K562 (cell line): Measurements from ENCODE around the gene CTRB2. TPM values are rescaled to one million over a fixed set of nuclear protein-coding genes. Genes with fewer than 3 reads are reported as not detected.

Source experiments
- ATAC-seq: fragments of 200-7000 bp; cut with Tn5 transposase; 3 replicates; pipeline ENCODE4 v1.9.1; 2020; ENCODE audit warnings: moderate library complexity
- BruUV-seq: library from RNA; stranded (reverse); fragments of 400-500 nt; replicated peaks from 2 replicates; lab custom pipeline; 2021; lab: Mats Ljungman, UMichigan
- CTCF ChIA-PET: fragments of 300-600 bp; formaldehyde crosslinking; extraction: SDS; loops from one replicate; lab custom pipeline; 2021; ENCODE audit warnings: low intra/inter-chr PET ratio; lab: Yijun Ruan, JAX
- POLR2A ChIA-PET: fragments of 300-600, 350-650 bp; sonication (Branson Sonifier 250); formaldehyde crosslinking; extraction: SDS; loops from one replicate; lab custom pipeline; 2021; ENCODE audit warnings: antibody characterized with exemption, inconsistent platforms; lab: Yijun Ruan, JAX
- DNase-seq, 4 experiments: peaks; one replicate each; pipeline versions ENCODE4 v3.0.0 to v3.0.0-alpha.2; 2011 to 2018; ENCODE audit warnings: low spot score in 3 of 4, mixed read lengths in 3 of 4; ENCODE audit errors: extremely low read depth in 1 of 4
- FAIRE-seq: peaks from 2 replicates; lab custom pipeline; 2011; peaks lifted over from hg19 to GRCh38; lab: Jason Lieb, UNC
- H2AFZ ChIP-seq: 2 replicates; pipeline ENCODE4 v1.6.0; 2011; ENCODE audit warnings: low read depth, low read length, control low read depth, inconsistent platforms
- H3K27ac ChIP-seq: fragments of 200-600 bp; 3 replicates; pipeline ENCODE4 v1.8.0; 2011; ENCODE audit warnings: low read depth, mild to moderate bottlenecking, control low read depth, inconsistent platforms, low read length, moderate library complexity, mixed read lengths; ENCODE audit errors: extremely low read depth
- H3K27me3 ChIP-seq, 2 experiments: fragments of 300-600 bp in 1 of 2; 2 replicates in 1 of 2; 3 replicates in 1 of 2; pipeline versions ENCODE4 v1.6.0 to v1.8.0; 2011; ENCODE audit warnings: inconsistent platforms in 2 of 2, low read length in 2 of 2, mild to moderate bottlenecking in 1 of 2, mixed read lengths in 1 of 2, moderate library complexity in 1 of 2; ENCODE audit not compliant: control insufficient read depth in 2 of 2, insufficient read depth in 2 of 2
- H3K36me3 ChIP-seq: fragments of 300-600 bp; 3 replicates; pipeline ENCODE4 v1.8.0; 2011; ENCODE audit warnings: mild to moderate bottlenecking, low read length, inconsistent platforms; ENCODE audit not compliant: control insufficient read depth, insufficient read depth
- H3K4me1 ChIP-seq, 2 experiments: fragments of 200-600 bp in 1 of 2; replicated peaks in 1 of 2; 2 replicates in 1 of 2; 3 replicates in 1 of 2; pipeline versions ENCODE4 v1.5.1 to v1.8.0; 2011; ENCODE audit warnings: inconsistent platforms in 2 of 2, low read length in 2 of 2, mild to moderate bottlenecking in 1 of 2, mixed read lengths in 1 of 2, moderate library complexity in 1 of 2; ENCODE audit not compliant: control insufficient read depth in 2 of 2, insufficient read depth in 2 of 2
- H3K4me2 ChIP-seq: 2 replicates; pipeline ENCODE4 v1.6.1; 2011; ENCODE audit warnings: low read length, control low read depth, inconsistent platforms, mixed read lengths; ENCODE audit not compliant: insufficient read depth
- H3K4me3 ChIP-seq: fragments of 200-600 bp; sonication (generic), shearing (Covaris generic); 2 replicates; pipeline ENCODE4 v1.5.1; 2016; ENCODE audit warnings: control low read depth, inconsistent platforms
- H3K79me2 ChIP-seq: fragments of 200-600 bp; 3 replicates; pipeline ENCODE4 v1.8.0; 2011; ENCODE audit warnings: low read length, inconsistent platforms; ENCODE audit not compliant: control insufficient read depth, insufficient read depth
- H3K9ac ChIP-seq, 2 experiments: 2 replicates each; pipeline versions ENCODE4 v1.6.0 to v1.6.1; 2011; ENCODE audit warnings: low read depth in 2 of 2, low read length in 2 of 2, control low read depth in 1 of 2, inconsistent platforms in 1 of 2, mild to moderate bottlenecking in 1 of 2, mixed read lengths in 1 of 2; ENCODE audit not compliant: insufficient read depth in 1 of 2
- H3K9me1 ChIP-seq: one replicate; pipeline ENCODE4 v1.6.0; 2011; ENCODE audit warnings: inconsistent platforms, mild to moderate bottlenecking, low read length, moderate library complexity; ENCODE audit not compliant: control insufficient read depth, insufficient read depth
- H3K9me3 ChIP-seq: replicated peaks from 2 replicates; pipeline ENCODE4 v1.5.1; 2011; ENCODE audit warnings: low read depth, low read length, inconsistent platforms; ENCODE audit not compliant: control insufficient read depth, insufficient read depth
- H4K20me1 ChIP-seq: replicated peaks from 2 replicates; pipeline ENCODE4 v1.6.1; 2011; ENCODE audit warnings: low read length, inconsistent platforms, mixed read lengths; ENCODE audit not compliant: control insufficient read depth, insufficient read depth
- HNRNPL ChIP-seq: fragments of 200-400 bp; formaldehyde crosslinking; IDR thresholded peaks from 2 replicates; pipeline ENCODE4 v1.6.1; 2017; ENCODE audit warnings: low read depth, mild to moderate bottlenecking, low read length
- LARP7 ChIP-seq: fragments of 450-650 bp; IDR thresholded peaks from 2 replicates; pipeline ENCODE4 v1.6.1; 2016
- NR2F6 ChIP-seq: fragments of 450-650 bp; formaldehyde crosslinking; IDR thresholded peaks from 2 replicates; pipeline ENCODE4 v1.4.0; 2020; ENCODE audit warnings: mild to moderate bottlenecking
- RCOR1 ChIP-seq, 2 experiments: IDR thresholded peaks; 2 replicates each; pipeline ENCODE4 v1.6.1; 2012; ENCODE audit warnings: low read depth in 2 of 2, low read length in 2 of 2, borderline replicate concordance in 1 of 2, improper control_type of control experiment in 1 of 2
- SMARCE1 ChIP-seq: fragments of 450-650 bp; IDR thresholded peaks from 2 replicates; pipeline ENCODE4 v1.7.1; 2016; ENCODE audit warnings: mild to moderate bottlenecking
- TRIM28 ChIP-seq: fragments of 450-650 bp; IDR thresholded peaks from 2 replicates; pipeline ENCODE4 v1.6.1; 2017
- whole genome bisulfite sequencing: fragments of 100-300 bp; shearing (Covaris generic); methylation state at CpG from one replicate; pipeline ENCODE4 v1.1.6; 2016; ENCODE audit warnings: low coverage, mixed read lengths; ENCODE audit not compliant: insufficient coverage; ENCODE audit errors: missing lambda C conversion rate; 5-methylcytosine and 5-hydroxymethylcytosine counted together
- in situ Hi-C: fragments of 300-500 bp; cut with MboI; formaldehyde crosslinking; loops from 4 replicates; pipeline ENCODE4 v1.15.0; 2018; ENCODE audit warnings: inconsistent platforms, mixed read lengths
- intact Hi-C: fragments of 100-400 bp; cut with micrococcal nuclease; formaldehyde crosslinking; loops from 2 replicates; pipeline ENCODE4 v1.14.2; 2022
- polyA plus RNA-seq, 8 experiments: library from polyadenylated mRNA; depleted of rRNA in 4 of 8; stranded (reverse) in 5 of 8; unstranded in 3 of 8; fragments of >200 nt; fragmentation: Nextera tagmentation in 2 of 8; fragmentation: Illumina TruSeq in 1 of 8; extraction: Ambion mirVana in 2 of 8; extraction: Trizol in 1 of 8; gene quantifications; 2 replicates each; pipeline versions ENCODE4 v1.2.1 to v1.2.3, GENCODE V29; 2011 to 2014; ENCODE audit warnings: inconsistent platforms in 1 of 8, missing spikeins in 1 of 8
- total RNA-seq, 7 experiments: library from RNA; depleted of rRNA in 6 of 7; stranded (reverse); fragments of >200 nt in 6 of 7; fragmentation: Illumina TruSeq in 2 of 7; extraction: Trizol in 2 of 7; gene quantifications; 2 replicates each; pipeline versions ENCODE4 v1.2.1 to v1.2.3, GENCODE V29; 2011 to 2021; ENCODE audit warnings: low replicate concordance in 1 of 7

Gene CTRB2
- total and polyA plus RNA-seq, 9 of the 15 experiments (the other 6 are each of a cell fraction or from before 2014, with no cell fraction given) = 5.1 TPM; not detected in 8

- Histone ChIP-seq H3K27me3 (no peaks in the 10 kb centered on the region), H3K9me1 (peaks cover 9% of the 10 kb centered on the region), H3K9ac (no peak overlapping the region)
- ATAC-seq (no peak), FAIRE-seq (no peak)
- POLR2A ChIA-PET = interaction anchor here (0.8 kb wide), 1 partner anchor 1865 kb away, joined by 4 read pairs; no protein-coding TSS in a partner anchor
- TF ChIP-seq HNRNPL (0 out of 2 replicates have a peak, but pooled peaks have one; percentile 10), SMARCE1 (no peak), LARP7 (no peak), RCOR1 (IDR thresholded peaks at IDR 0.05; ENCODE audit: borderline replicate concordance in 1 of 2, low read depth in 2 of 2, low read length in 2 of 2) (no peak), NR2F6 (no peak), TRIM28 (no peak)
- TF ChIP-seq, all 486 proteins: peak for 1
- no peak for DNase-seq
- Histone ChIP-seq H3K36me3 (peaks cover 40% of the 10 kb centered on the region; the same call in 2 of the 3 replicates), H3K4me3 (no peak overlapping the region), H3K79me2 (no peaks in the 10 kb centered on the region), H4K20me1 (0 out of 2 replicates have a peak, but pooled peaks cover 4% of the 10 kb centered on the region), H3K4me1 (peaks cover 0 to 64% of the 10 kb centered on the region in 2 experiments; a peak in 3 of 5 replicates), H3K27ac (no peak overlapping the region), H2AFZ (no peak overlapping the region), H3K4me2 (no peak overlapping the region), H3K9me3 (no peaks in the 10 kb centered on the region)
- intact Hi-C loops (no loop called here), in situ Hi-C loops (no loop called here)
- no TSS peak for BruUV-seq
- 94% methylated on average over 19 of the region's 34 CpGs for WGBS
- CTCF ChIA-PET = interaction anchor here (0.6 to 1.9 kb wide), 2 partner anchors 167 to 308 kb away, joined by 3 to 10 read pairs; no protein-coding TSS in a partner anchor
Measured at GRCh38 chr16:75235721-75236193, 28.8 kb upstream of the CTRB2 start.
